ENCODE data around the gene NCEH1. TPM values are rescaled to one million over a fixed set of nuclear protein-coding genes. Genes with fewer than 3 reads are reported as not detected.

NCEH1 gene
- total and polyA plus RNA-seq, 7 donors, result 2.6 to 12.0 (median 5.1) TPM

DNA sequence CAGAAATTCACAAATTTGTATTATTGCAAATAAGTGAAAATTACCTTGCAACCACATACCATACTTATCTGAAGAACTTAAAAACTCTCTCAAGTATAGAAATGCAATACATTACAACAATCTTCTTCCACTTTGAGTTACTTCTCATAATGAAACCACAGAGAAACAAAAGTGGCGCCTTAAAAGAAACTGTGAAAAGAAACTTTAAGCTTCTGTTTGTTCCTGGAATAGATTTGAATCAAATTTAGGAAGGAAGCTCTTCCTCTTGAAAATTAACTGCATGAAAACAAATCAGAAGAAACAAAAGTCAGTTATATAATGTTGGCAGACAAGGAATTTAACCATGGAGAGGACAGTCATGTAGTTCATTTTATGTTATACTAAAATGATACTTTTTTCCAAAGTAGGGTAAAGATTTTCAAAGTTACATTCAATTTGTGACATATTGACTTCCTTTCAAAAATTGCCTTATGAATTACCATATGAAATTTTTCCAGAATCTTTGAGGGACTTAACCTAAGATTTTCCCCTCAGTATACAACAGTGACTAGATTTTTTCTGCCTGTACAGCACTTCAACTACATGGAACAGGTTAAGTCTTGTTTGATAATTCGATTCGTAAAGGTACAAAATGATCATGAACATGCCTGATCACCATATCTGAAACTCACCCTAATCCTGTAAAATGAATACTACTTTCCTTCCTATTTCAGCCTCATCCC, 130.0 kb downstream of the NCEH1 start:
- WGBS, 3 donors, result 75 to 78% (median 76%) methylated on average over 3 of the region's 3 CpGs
- intact Hi-C loops (cut with DNase I), result no loop called here
- ATAC-seq, result no peak

More for the DNA sequence above, 130.0 kb downstream of the NCEH1 start:
- peaks cover 5% of the 10 kb centered on the region for H3K4me1 ChIP-seq
- TF ChIP-seq, protein P1, sequence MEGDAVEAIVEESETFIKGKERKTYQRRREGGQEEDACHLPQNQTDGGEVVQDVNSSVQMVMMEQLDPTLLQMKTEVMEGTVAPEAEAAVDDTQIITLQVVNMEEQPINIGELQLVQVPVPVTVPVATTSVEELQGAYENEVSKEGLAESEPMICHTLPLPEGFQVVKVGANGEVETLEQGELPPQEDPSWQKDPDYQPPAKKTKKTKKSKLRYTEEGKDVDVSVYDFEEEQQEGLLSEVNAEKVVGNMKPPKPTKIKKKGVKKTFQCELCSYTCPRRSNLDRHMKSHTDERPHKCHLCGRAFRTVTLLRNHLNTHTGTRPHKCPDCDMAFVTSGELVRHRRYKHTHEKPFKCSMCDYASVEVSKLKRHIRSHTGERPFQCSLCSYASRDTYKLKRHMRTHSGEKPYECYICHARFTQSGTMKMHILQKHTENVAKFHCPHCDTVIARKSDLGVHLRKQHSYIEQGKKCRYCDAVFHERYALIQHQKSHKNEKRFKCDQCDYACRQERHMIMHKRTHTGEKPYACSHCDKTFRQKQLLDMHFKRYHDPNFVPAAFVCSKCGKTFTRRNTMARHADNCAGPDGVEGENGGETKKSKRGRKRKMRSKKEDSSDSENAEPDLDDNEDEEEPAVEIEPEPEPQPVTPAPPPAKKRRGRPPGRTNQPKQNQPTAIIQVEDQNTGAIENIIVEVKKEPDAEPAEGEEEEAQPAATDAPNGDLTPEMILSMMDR (IDR thresholded peaks at IDR 0.05), result no peak
- no peaks in the 10 kb centered on the region for H3K9me3 ChIP-seq
- no peak for DNase-seq
- H3K27ac ChIP-seq, result peak overlapping the region; percentile 19
- no peaks in the 10 kb centered on the region for H3K27me3 ChIP-seq (ENCODE audit: insufficient read depth in 3 of 3, low read length in 2 of 3)
- no peak overlapping the region for H3K4me3 ChIP-seq
- no peaks in the 10 kb centered on the region for H3K36me3 ChIP-seq (ENCODE audit: insufficient read depth in 1 of 2, low read depth in 1 of 2)

Other genes starting within 250 kb of the NCEH1 start
- 10 to 100 TPM in 2 of 4 donors, 1 to 10 TPM in 2; 5.5 to 18.6 (median 9.2) TPM for gene TNFSF10, start 187.6 kb downstream of the NCEH1 start, total RNA-seq
- gene TNFSF10, start 187.6 kb downstream of the NCEH1 start, polyA plus RNA-seq, result 10 to 100 TPM in 2 of 3 donors, 1 to 10 TPM in 1; 9.8 to 17.6 (median 10.3) TPM
- 1 to 10 TPM; 2.0 to 4.5 (median 2.5) TPM for gene ECT2, start 39.7 kb upstream of the NCEH1 start, total RNA-seq
- 1 to 10 TPM; 1.9 to 6.9 (median 2.2) TPM for gene ECT2, start 39.7 kb upstream of the NCEH1 start, polyA plus RNA-seq

Data from psoas muscle (tissue), 8 donors.